BJ (cell line): ENCODE results near the gene ERC1. TPM values are rescaled to one million over a fixed set of nuclear protein-coding genes. Genes with fewer than 3 reads are reported as not detected.

Source experiments
- CTCF ChIA-PET: fragments of 350-600 bp; formaldehyde crosslinking; extraction: SDS; loops from one replicate; lab custom pipeline; 2021; ENCODE audit warnings: antibody characterized with exemption, inconsistent platforms; lab: Yijun Ruan, JAX
- POLR2A ChIA-PET: fragments of 300-600 bp; sonication (Branson Sonifier 250); formaldehyde crosslinking; extraction: SDS; loops from one replicate; lab custom pipeline; 2021; ENCODE audit warnings: antibody characterized with exemption; lab: Charles Lee
- DNase-seq: peaks from one replicate; pipeline ENCODE4 v3.0.0-alpha.2; 2011; ENCODE audit warnings: low read depth
- H3K27me3 ChIP-seq: 2 replicates; pipeline ENCODE4 v1.6.0; 2011; ENCODE audit warnings: low read length; ENCODE audit not compliant: control insufficient read depth, insufficient read depth
- H3K36me3 ChIP-seq: 2 replicates; pipeline ENCODE4 v1.5.1; 2011; ENCODE audit warnings: low read length; ENCODE audit not compliant: control insufficient read depth, insufficient read depth
- H3K4me3 ChIP-seq: 2 replicates; pipeline ENCODE4 v1.5.1; 2011; ENCODE audit warnings: low read depth, mild to moderate bottlenecking, control low read depth, low read length
- polyA plus RNA-seq: library from polyadenylated mRNA; depleted of rRNA; stranded (reverse); fragments of >200 nt; gene quantifications from 2 replicates; pipeline ENCODE4 v1.2.3, GENCODE V29; 2011
- TF ChIP-seq, protein P1 (sequence below): IDR thresholded peaks from 2 replicates; pipeline ENCODE4 v1.5.1; 2011; ENCODE audit warnings: low read depth, mild to moderate bottlenecking, control low read depth, inconsistent platforms, low read length, moderate library complexity; ENCODE audit not compliant: insufficient read depth

The ERC1 gene
- polyA plus RNA-seq, 1 experiment, result 14.5 TPM

DNA sequence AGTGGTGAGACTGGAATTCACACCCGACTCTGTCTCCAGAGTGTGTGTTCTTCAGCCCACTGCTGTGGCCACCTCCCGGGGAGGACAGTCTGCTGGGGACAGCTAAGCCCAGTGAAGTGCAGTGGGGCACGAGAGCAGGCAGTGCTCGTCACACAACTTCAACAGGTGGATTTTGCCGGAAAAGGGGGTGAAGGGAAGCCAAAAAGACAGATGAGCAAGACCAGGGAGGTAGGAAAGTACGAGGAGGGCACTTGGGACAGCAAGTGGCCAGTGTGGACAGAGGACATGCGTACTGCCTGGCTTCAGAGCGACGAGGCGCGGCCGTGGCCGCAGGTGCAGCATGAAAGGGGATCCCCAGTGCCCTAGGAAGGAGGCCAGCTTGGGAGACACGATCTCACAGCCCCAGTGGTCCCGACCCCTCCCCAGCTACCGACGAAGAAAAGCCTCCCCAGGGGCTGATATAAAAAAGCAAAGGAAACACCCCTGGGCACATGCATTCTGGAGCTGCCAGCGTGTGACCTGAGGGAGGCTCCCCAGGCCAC, 507.2 kb downstream of the ERC1 start:
- H3K36me3 ChIP-seq, result no peaks in the 10 kb centered on the region; the same call in 1 of the 2 replicates
- no peaks in the 10 kb centered on the region for H3K27me3 ChIP-seq
- no peak for DNase-seq
- no peak overlapping the region for H3K4me3 ChIP-seq
- ChIA-PET POLR2A (no interaction called here), CTCF (interaction anchor here (1.4 kb wide), 1 partner anchor 23 kb away, joined by 4 read pairs; no protein-coding TSS in a partner anchor)
- TF ChIP-seq, protein P1, sequence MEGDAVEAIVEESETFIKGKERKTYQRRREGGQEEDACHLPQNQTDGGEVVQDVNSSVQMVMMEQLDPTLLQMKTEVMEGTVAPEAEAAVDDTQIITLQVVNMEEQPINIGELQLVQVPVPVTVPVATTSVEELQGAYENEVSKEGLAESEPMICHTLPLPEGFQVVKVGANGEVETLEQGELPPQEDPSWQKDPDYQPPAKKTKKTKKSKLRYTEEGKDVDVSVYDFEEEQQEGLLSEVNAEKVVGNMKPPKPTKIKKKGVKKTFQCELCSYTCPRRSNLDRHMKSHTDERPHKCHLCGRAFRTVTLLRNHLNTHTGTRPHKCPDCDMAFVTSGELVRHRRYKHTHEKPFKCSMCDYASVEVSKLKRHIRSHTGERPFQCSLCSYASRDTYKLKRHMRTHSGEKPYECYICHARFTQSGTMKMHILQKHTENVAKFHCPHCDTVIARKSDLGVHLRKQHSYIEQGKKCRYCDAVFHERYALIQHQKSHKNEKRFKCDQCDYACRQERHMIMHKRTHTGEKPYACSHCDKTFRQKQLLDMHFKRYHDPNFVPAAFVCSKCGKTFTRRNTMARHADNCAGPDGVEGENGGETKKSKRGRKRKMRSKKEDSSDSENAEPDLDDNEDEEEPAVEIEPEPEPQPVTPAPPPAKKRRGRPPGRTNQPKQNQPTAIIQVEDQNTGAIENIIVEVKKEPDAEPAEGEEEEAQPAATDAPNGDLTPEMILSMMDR, result no peak

DNA sequence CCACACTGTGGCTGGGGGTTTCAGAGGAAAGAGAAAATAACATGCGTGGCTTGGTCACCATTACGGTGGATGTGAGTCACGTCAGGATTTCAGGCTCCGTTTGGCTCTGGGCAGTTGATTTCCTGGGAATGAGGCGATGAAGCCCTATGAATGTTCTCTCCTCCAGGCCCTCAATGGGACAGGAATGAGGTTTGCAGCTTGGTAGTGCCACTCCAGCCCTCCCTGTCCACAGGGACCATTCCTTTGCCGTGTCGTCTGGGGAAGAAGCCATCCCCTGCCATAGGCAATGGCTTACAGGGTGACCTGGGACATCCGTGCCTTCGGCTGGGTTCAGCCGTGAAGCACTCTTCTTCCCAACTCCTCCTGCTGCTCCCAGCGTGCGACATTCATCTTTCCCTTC, 508.3 kb downstream of the ERC1 start:
- TF ChIP-seq, protein P1, result no peak
- POLR2A ChIA-PET, result no interaction called here
- CTCF ChIA-PET, result no interaction called here
- Histone ChIP-seq H3K4me3 (no peak overlapping the region), H3K36me3 (no peaks in the 10 kb centered on the region), H3K27me3 (no peaks in the 10 kb centered on the region)
- no peak for DNase-seq

DNA sequence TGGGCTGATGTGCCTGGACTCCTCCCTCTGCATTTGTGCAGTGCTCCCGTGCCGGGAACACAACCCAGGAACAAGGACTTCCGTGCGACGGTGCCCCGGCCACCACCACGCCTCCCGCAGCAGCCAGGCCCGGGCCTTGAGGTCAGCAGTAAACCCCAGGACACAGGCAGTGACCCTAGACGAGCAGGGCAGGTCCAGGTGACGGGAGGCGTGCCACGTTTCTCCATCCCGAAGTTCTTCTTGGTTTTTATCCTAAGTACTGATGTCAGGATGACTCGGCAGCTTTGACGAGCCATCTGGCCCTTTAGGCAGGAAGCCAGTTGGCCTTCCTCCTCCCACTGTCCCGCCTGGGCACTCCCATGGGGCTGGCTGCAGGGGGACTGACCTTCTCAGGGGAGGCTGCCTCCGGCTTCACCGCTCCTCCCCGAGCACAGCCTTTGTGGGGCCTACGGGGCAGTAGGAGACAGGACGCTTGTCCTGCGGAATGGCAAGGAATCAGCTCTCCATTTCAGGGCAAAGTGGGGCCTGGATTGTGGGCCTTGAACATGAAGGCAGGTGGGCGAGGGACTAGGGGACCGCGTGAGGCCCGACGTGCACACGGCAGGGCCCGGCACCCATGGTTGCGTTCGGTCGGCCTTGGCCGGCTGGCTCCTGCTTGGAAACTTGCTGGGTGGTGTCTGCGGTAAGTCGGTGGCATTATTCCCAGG, 509.2 kb downstream of the ERC1 start:
- ChIA-PET POLR2A (no interaction called here), CTCF (interaction anchor here (0.7 kb wide), 1 partner anchor 382 kb away, joined by 3 read pairs; no protein-coding TSS in a partner anchor)
- no peaks in the 10 kb centered on the region for H3K36me3 ChIP-seq
- H3K27me3 ChIP-seq, result no peaks in the 10 kb centered on the region
- DNase-seq, result peak; percentile 42
- TF ChIP-seq, protein P1, result no peak
- no peak overlapping the region for H3K4me3 ChIP-seq

DNA sequence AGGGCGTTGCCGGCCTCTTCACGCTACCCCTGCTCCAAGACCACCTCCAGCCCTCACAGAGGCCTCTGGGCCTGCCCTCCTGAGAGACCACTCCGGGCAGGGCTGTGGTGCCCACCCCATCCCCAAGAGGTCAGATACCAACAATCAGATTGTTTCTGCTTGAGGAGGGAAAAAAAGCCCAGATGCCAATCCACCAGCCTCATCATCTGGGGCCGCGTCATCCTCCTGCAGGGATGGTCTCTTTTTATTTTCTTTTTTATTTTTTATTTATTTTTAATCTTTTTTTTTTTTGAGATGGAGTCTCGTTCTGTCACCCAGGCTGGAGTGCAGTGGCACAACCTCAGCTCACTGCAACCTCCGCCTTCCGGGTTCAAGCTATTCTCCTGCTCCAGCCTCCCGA, 510.0 kb downstream of the ERC1 start:
- ChIA-PET CTCF (no interaction called here), POLR2A (no interaction called here)
- Histone ChIP-seq H3K4me3 (no peak overlapping the region), H3K27me3 (no peaks in the 10 kb centered on the region), H3K36me3 (no peaks in the 10 kb centered on the region)
- TF ChIP-seq, protein P1, result no peak
- no peak for DNase-seq

DNA sequence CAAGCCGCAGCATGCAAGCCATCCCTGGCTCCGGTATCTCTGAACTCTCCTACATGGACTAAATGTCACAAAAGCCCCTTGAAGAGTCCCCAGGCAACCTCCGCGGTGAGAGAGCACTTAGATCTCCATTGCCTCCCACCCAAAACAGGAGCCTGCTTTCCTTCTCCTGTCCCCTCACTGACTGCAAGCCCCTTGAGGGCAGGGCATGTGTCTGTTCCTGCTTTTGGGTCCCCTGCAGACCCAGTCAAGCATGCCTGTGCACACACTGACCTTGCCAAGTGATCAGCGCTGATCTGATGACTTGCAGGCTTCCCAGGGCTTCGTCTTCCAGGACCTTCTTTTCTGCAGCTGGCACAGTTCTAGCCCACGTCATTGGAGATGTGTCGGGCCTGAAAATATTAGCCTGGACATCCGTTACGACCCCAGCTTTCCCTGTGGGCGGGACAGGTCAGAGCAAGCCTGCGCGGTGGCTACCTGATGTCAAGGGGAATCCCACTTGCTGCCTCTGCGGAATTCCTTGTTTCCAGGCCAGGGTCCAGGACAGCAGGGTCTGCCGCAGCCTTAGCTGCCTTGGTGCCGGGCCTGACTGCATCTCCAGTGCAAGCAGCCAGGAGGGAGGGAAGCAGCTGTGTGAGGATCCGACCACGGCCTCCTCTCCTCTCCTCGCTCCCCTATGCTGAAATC, 510.8 kb downstream of the ERC1 start:
- Histone ChIP-seq H3K4me3 (no peak overlapping the region), H3K36me3 (no peaks in the 10 kb centered on the region), H3K27me3 (no peaks in the 10 kb centered on the region)
- DNase-seq, result no peak
- ChIA-PET POLR2A (no interaction called here), CTCF (interaction anchor here (0.6 kb wide), 1 partner anchor 137 kb away, joined by 3 read pairs; no protein-coding TSS in a partner anchor)
- TF ChIP-seq, protein P1, result no peak
